ENCODE data around the gene MED25. TPM values are rescaled to one million over a fixed set of nuclear protein-coding genes. Genes with fewer than 3 reads are reported as not detected.

MED25 gene
- polyA plus RNA-seq, 1 donor from 2014 or later, result 54.7 TPM

- H3K36me3 Mint-ChIP-seq, result no peaks in the 10 kb centered on the region
- H3K4me1 Mint-ChIP-seq, result peaks cover 7 to 30% (median 11%) of the 10 kb centered on the region in 3 donors
- peak overlapping the region in 1 of 4 donors; percentile 69 for H3K4me3 Mint-ChIP-seq
- H3K27me3 Mint-ChIP-seq, result no peaks in the 10 kb centered on the region
- no peaks in the 10 kb centered on the region for H3K9me3 Mint-ChIP-seq
- H3K27ac Mint-ChIP-seq, result peak overlapping the region in 1 of 3 donors; percentile 50
Observed at GRCh38 chr19:49871349-49871985, 53.4 kb downstream of the MED25 start.

- Mint-ChIP-seq H3K9me3 (no peaks in the 10 kb centered on the region), H3K27ac (no peak overlapping the region), H3K27me3 (no peaks in the 10 kb centered on the region), H3K4me1 (peaks cover 5 to 26% (median 5%) of the 10 kb centered on the region in 3 donors), H3K4me3 (peak overlapping the region in 2 of 4 donors; percentile 34 to 44), H3K36me3 (no peaks in the 10 kb centered on the region)
Observed at GRCh38 chr19:49872245-49873128, 54.4 kb downstream of the MED25 start.

GRCh38 chr19:49873129-49873521 is 55.0 kb downstream of the MED25 start:
- Mint-ChIP-seq H3K36me3 (no peaks in the 10 kb centered on the region), H3K27ac (no peak overlapping the region), H3K9me3 (no peaks in the 10 kb centered on the region), H3K4me1 (peaks cover 3 to 25% (median 3%) of the 10 kb centered on the region in 3 donors), H3K27me3 (peaks cover 2% of the 10 kb centered on the region), H3K4me3 (no peak overlapping the region)

- Mint-ChIP-seq H3K9me3 (no peaks in the 10 kb centered on the region), H3K27ac (peak overlapping the region in 2 of 3 donors; percentile 23 to 60), H3K4me3 (no peak overlapping the region), H3K36me3 (no peaks in the 10 kb centered on the region), H3K4me1 (peaks cover 3 to 27% (median 6%) of the 10 kb centered on the region in 3 donors), H3K27me3 (peaks cover 2% of the 10 kb centered on the region)
Observed at GRCh38 chr19:49873834-49874233, 55.7 kb downstream of the MED25 start.

- H3K4me1 Mint-ChIP-seq, result peaks cover 3 to 30% (median 6%) of the 10 kb centered on the region in 3 donors
- H3K9me3 Mint-ChIP-seq, result no peaks in the 10 kb centered on the region
- peak overlapping the region in 1 of 3 donors; percentile 19 for H3K27ac Mint-ChIP-seq
- H3K4me3 Mint-ChIP-seq, result peak overlapping the region in 2 of 4 donors; percentile 38 to 88
- peaks cover 2% of the 10 kb centered on the region for H3K27me3 Mint-ChIP-seq
- peaks cover 1% of the 10 kb centered on the region for H3K36me3 Mint-ChIP-seq
Observed at GRCh38 chr19:49874503-49875157, 56.5 kb downstream of the MED25 start.

GRCh38 chr19:49875177-49875576 is 57.1 kb downstream of the MED25 start:
- Mint-ChIP-seq H3K9me3 (no peaks in the 10 kb centered on the region), H3K27me3 (peaks cover 2% of the 10 kb centered on the region), H3K4me1 (peaks cover 3 to 29% (median 6%) of the 10 kb centered on the region in 3 donors), H3K27ac (peak overlapping the region in 1 of 3 donors; percentile 19), H3K36me3 (peaks cover 1% of the 10 kb centered on the region), H3K4me3 (peak overlapping the region in 1 of 4 donors; percentile 88)

GRCh38 chr19:49875857-49876421 is 57.9 kb downstream of the MED25 start:
- no peak overlapping the region for H3K27ac Mint-ChIP-seq
- H3K36me3 Mint-ChIP-seq, result peaks cover 1% of the 10 kb centered on the region
- H3K27me3 Mint-ChIP-seq, result peaks cover 2% of the 10 kb centered on the region
- H3K4me3 Mint-ChIP-seq, result no peak overlapping the region
- H3K9me3 Mint-ChIP-seq, result no peaks in the 10 kb centered on the region
- H3K4me1 Mint-ChIP-seq, result peaks cover 3 to 24% (median 6%) of the 10 kb centered on the region in 3 donors

GRCh38 chr19:49876422-49877019 is 58.4 kb downstream of the MED25 start:
- Mint-ChIP-seq H3K27ac (no peak overlapping the region), H3K36me3 (peaks cover 1% of the 10 kb centered on the region), H3K9me3 (no peaks in the 10 kb centered on the region), H3K4me3 (no peak overlapping the region), H3K27me3 (peaks cover 2% of the 10 kb centered on the region), H3K4me1 (peaks cover 3 to 24% (median 6%) of the 10 kb centered on the region in 3 donors)

- peaks cover 2% of the 10 kb centered on the region for H3K27me3 Mint-ChIP-seq
- H3K36me3 Mint-ChIP-seq, result peaks cover 1% of the 10 kb centered on the region
- no peak within 1 kb of the TSS for H3K4me3 Mint-ChIP-seq
- H3K27ac Mint-ChIP-seq, result no peak within 1 kb of the TSS
- peaks cover 3 to 20% (median 6%) of the 10 kb centered on the region in 3 donors for H3K4me1 Mint-ChIP-seq
- H3K9me3 Mint-ChIP-seq, result no peaks in the 10 kb centered on the region
Observed at GRCh38 chr19:49877020-49877878, 59.2 kb downstream of the MED25 start, which contains the start of the genes AKT1S1 and TBC1D17. Gene AKT1S1, minus strand, starts transcription at chr19:49877355. Its CDS starts 4,060 bp downstream, at chr19:49873295. Gene TBC1D17, plus strand, starts transcription at chr19:49877702. Its CDS starts 22 bp downstream, at chr19:49877724.

- Mint-ChIP-seq H3K4me1 (peaks cover 3 to 20% (median 6%) of the 10 kb centered on the region in 3 donors), H3K4me3 (no peak overlapping the region)
Observed at GRCh38 chr19:49877879-49878743, 60.0 kb downstream of the MED25 start.

GRCh38 chr19:49878744-49879070 is 60.6 kb downstream of the MED25 start:
- Mint-ChIP-seq H3K27me3 (peaks cover 2% of the 10 kb centered on the region), H3K36me3 (peaks cover 4% of the 10 kb centered on the region), H3K4me3 (no peak overlapping the region), H3K9me3 (no peaks in the 10 kb centered on the region), H3K27ac (no peak overlapping the region), H3K4me1 (peaks cover 3 to 20% (median 6%) of the 10 kb centered on the region in 3 donors)

More at GRCh38 chr19:49877879-49878743, 60.0 kb downstream of the MED25 start:
- H3K27ac Mint-ChIP-seq, result no peak overlapping the region
- no peaks in the 10 kb centered on the region for H3K9me3 Mint-ChIP-seq
- H3K36me3 Mint-ChIP-seq, result peaks cover 2% of the 10 kb centered on the region
- peaks cover 2% of the 10 kb centered on the region for H3K27me3 Mint-ChIP-seq

GRCh38 chr19:49879243-49879963 is 61.3 kb downstream of the MED25 start:
- H3K27me3 Mint-ChIP-seq, result peaks cover 2% of the 10 kb centered on the region
- no peaks in the 10 kb centered on the region for H3K9me3 Mint-ChIP-seq
- peaks cover 4% of the 10 kb centered on the region for H3K36me3 Mint-ChIP-seq
- H3K27ac Mint-ChIP-seq, result peak overlapping the region in 1 of 3 donors; percentile 43
- H3K4me3 Mint-ChIP-seq, result no peak overlapping the region
- H3K4me1 Mint-ChIP-seq, result peaks cover 3 to 20% (median 6%) of the 10 kb centered on the region in 3 donors

Measured in IgD-negative memory B cell (primary cell).